Measurements from ENCODE around the gene DCAF8.

GRCh38 chr1:160205242-160206035 is 56.9 kb downstream of the DCAF8 start, which contains the start of gene PEA15:
- peak; percentile 72 for TF ChIP-seq POLR2A (IDR thresholded peaks at IDR 0.05)
- TF ChIP-seq CTCF (IDR thresholded peaks at IDR 0.05), result no peak
